HCT116 (cell line): ENCODE measurements around the gene C3orf20. TPM values are rescaled to one million over a fixed set of nuclear protein-coding genes. Genes with fewer than 3 reads are reported as not detected.

Experiments used
- ATAC-seq: fragments of 200-7000 bp; cut with Tn5 transposase; 2 replicates; pipeline ENCODE4 v1.9.1; 2020; ENCODE audit warnings: mild to moderate bottlenecking, moderate library complexity
- BruUV-seq: library from RNA; stranded (reverse); fragments of 400-500 nt; replicated peaks from 2 replicates; lab custom pipeline; 2021; lab: Mats Ljungman, UMichigan
- CTCF ChIA-PET: fragments of 300-600 bp; sonication (Branson Sonifier 250); formaldehyde crosslinking; loops from one replicate; lab custom pipeline; 2021; ENCODE audit warnings: antibody characterized with exemption; lab: Charles Lee
- POLR2A ChIA-PET: fragments of 300-600, 350-600 bp; sonication (Branson Sonifier 250); formaldehyde crosslinking; loops from one replicate; lab custom pipeline; 2021; ENCODE audit warnings: antibody characterized with exemption; lab: Charles Lee
- RAD21 ChIA-PET, 2 experiments: fragments of 300-600 bp; sonication (Branson Sonifier 250); formaldehyde crosslinking; loops; one replicate each; lab custom pipeline; 2023; ENCODE audit warnings: low total read pairs in 2 of 2; ENCODE audit not compliant: uncharacterized antibody in 2 of 2, unreplicated experiment in 2 of 2, low non-redundant PET in 1 of 2; lab: Charles Lee
- DNase-seq: peaks from one replicate; pipeline ENCODE4 v3.0.0-alpha.2; 2010; ENCODE audit warnings: low read depth, low spot score
- H2AFZ ChIP-seq: fragments of 200-600 bp; shearing (Covaris generic), sonication (generic); 2 replicates; pipeline ENCODE4 v1.6.1; 2017; ENCODE audit warnings: low read depth, mixed run types, mixed read lengths, antibody characterized with exemption, low read length; ENCODE audit not compliant: poor library complexity, severe bottlenecking
- H3K27ac ChIP-seq: 2 replicates; pipeline ENCODE4 v1.5.1; 2012; ENCODE audit warnings: low read depth, low read length
- H3K27me3 ChIP-seq: fragments of 200-600 bp; sonication (generic); 2 replicates; pipeline ENCODE4 v1.6.1; 2016; ENCODE audit warnings: mixed run types, low read length, mixed read lengths; ENCODE audit not compliant: insufficient read depth
- H3K36me3 ChIP-seq, 2 experiments: fragments of 200-500 bp in 1 of 2; fragments of 200-600 bp in 1 of 2; sonication (Bioruptor generic) in 1 of 2; sonication (generic) in 1 of 2; 2 replicates each; pipeline versions ENCODE4 v1.5.1 to v1.6.1; 2014 to 2016; ENCODE audit warnings: low read length in 2 of 2, inconsistent platforms in 1 of 2, mixed read lengths in 1 of 2, mixed run types in 1 of 2; ENCODE audit not compliant: insufficient read depth in 2 of 2, control insufficient read depth in 1 of 2
- H3K4me1 ChIP-seq, 2 experiments: fragments of 200-600 bp in 1 of 2; sonication (generic) in 1 of 2; 2 replicates each; pipeline versions ENCODE4 v1.5.1 to v1.6.1; 2012 to 2017; ENCODE audit warnings: low read length in 2 of 2, inconsistent platforms in 1 of 2, mild to moderate bottlenecking in 1 of 2, mixed read lengths in 1 of 2, mixed run types in 1 of 2, moderate library complexity in 1 of 2; ENCODE audit not compliant: insufficient read depth in 2 of 2, control insufficient read depth in 1 of 2
- H3K4me2 ChIP-seq: fragments of 200-600 bp; sonication (generic); 2 replicates; pipeline ENCODE4 v1.6.1; 2017; ENCODE audit warnings: mixed run types, low read length, mixed read lengths
- H3K4me3 ChIP-seq, 2 experiments: fragments of 200-600 bp in 1 of 2; sonication (generic) in 1 of 2; replicated peaks in 1 of 2; 2 replicates each; pipeline ENCODE4 v1.5.1; 2011 to 2016; ENCODE audit warnings: low read length in 2 of 2, control low read depth in 1 of 2, low read depth in 1 of 2, mild to moderate bottlenecking in 1 of 2, mixed read lengths in 1 of 2, mixed run types in 1 of 2
- H3K79me2 ChIP-seq: fragments of 200-600 bp; sonication (generic); 2 replicates; pipeline ENCODE4 v1.6.1; 2017; ENCODE audit warnings: mild to moderate bottlenecking, mixed run types, low read length, moderate library complexity, mixed read lengths; ENCODE audit not compliant: insufficient read depth
- H3K9ac ChIP-seq: fragments of 200-600 bp; sonication (generic); 2 replicates; pipeline ENCODE4 v1.6.1; 2016; ENCODE audit warnings: low read length, mixed read lengths
- H3K9me2 ChIP-seq: fragments of 200-600 bp; sonication (generic), shearing (Covaris generic); 2 replicates; pipeline ENCODE4 v1.6.1; 2017; ENCODE audit warnings: mixed run types, mild to moderate bottlenecking, moderate library complexity; ENCODE audit not compliant: insufficient read depth
- H3K9me3 ChIP-seq, 2 experiments: fragments of 200-500 bp in 1 of 2; fragments of 200-600 bp in 1 of 2; sonication (Bioruptor generic) in 1 of 2; sonication (generic) in 1 of 2; 2 replicates each; pipeline ENCODE4 v1.6.1; 2014 to 2017; ENCODE audit warnings: low read length in 2 of 2, mixed read lengths in 2 of 2, inconsistent platforms in 1 of 2, low read depth in 1 of 2, mild to moderate bottlenecking in 1 of 2, mixed run types in 1 of 2, moderate library complexity in 1 of 2; ENCODE audit not compliant: control insufficient read depth in 1 of 2, insufficient read depth in 1 of 2
- H4K20me1 ChIP-seq: fragments of 200-600 bp; sonication (generic), shearing (Covaris generic); 2 replicates; pipeline ENCODE4 v1.6.1; 2017; ENCODE audit warnings: mixed run types, mild to moderate bottlenecking, moderate library complexity; ENCODE audit not compliant: insufficient read depth
- CBX3 ChIP-seq: IDR thresholded peaks from 2 replicates; pipeline ENCODE4 v1.6.1; 2012; ENCODE audit warnings: low read depth
- CEBPB ChIP-seq: IDR thresholded peaks from 2 replicates; pipeline ENCODE4 v1.6.1; 2012; ENCODE audit warnings: low read depth
- CTCF ChIP-seq, 3 experiments: fragments of 200-600 bp in 1 of 3; sonication (generic) in 1 of 3; IDR thresholded peaks in 2 of 3; conservative IDR thresholded peaks in 1 of 3; 2 replicates each; pipeline ENCODE4 v1.5.1; 2012 to 2017; ENCODE audit warnings: low read depth in 2 of 3, low read length in 2 of 3, antibody characterized with exemption in 1 of 3, borderline replicate concordance in 1 of 3, control low read depth in 1 of 3, mild to moderate bottlenecking in 1 of 3, mixed read lengths in 1 of 3, mixed run types in 1 of 3, moderate library complexity in 1 of 3; ENCODE audit not compliant: insufficient read depth in 1 of 3
- ELF1 ChIP-seq: IDR thresholded peaks from 2 replicates; pipeline ENCODE4 v1.6.1; 2012; ENCODE audit warnings: low read depth, borderline replicate concordance
- EZH2 ChIP-seq: fragments of 200-600 bp; sonication (generic); IDR thresholded peaks from 2 replicates; pipeline ENCODE4 v1.6.1; 2017; ENCODE audit warnings: antibody characterized with exemption, mixed run types
- EZH2phosphoT487 ChIP-seq: fragments of 200-600 bp; IDR thresholded peaks from 2 replicates; pipeline ENCODE4 v1.6.1; 2018; ENCODE audit warnings: antibody characterized with exemption, borderline replicate concordance
- FOSL1 ChIP-seq: IDR thresholded peaks from 2 replicates; pipeline ENCODE4 v1.6.1; 2012; ENCODE audit warnings: low read depth
- JUND ChIP-seq: IDR thresholded peaks from 2 replicates; pipeline ENCODE4 v1.6.1; 2012
- POLR2A ChIP-seq: IDR thresholded peaks from 2 replicates; pipeline ENCODE4 v1.7.0; 2011; ENCODE audit warnings: borderline replicate concordance; ENCODE audit not compliant: insufficient read depth, insufficient read length; ENCODE audit errors: extremely low read depth
- POLR2AphosphoS5 ChIP-seq: IDR thresholded peaks from 2 replicates; pipeline ENCODE4 v1.6.1; 2011; ENCODE audit warnings: mild to moderate bottlenecking, low read depth, low read length, moderate library complexity
- RAD21 ChIP-seq: IDR thresholded peaks from 2 replicates; pipeline ENCODE4 v1.6.1; 2012; ENCODE audit warnings: low read depth, mild to moderate bottlenecking
- SIN3A ChIP-seq: IDR thresholded peaks from 2 replicates; pipeline ENCODE4 v1.6.1; 2012; ENCODE audit warnings: low read depth
- TCF7L2 ChIP-seq: IDR thresholded peaks from 2 replicates; pipeline ENCODE4 v1.7.0; 2011; ENCODE audit warnings: borderline replicate concordance, inconsistent platforms; ENCODE audit not compliant: insufficient read depth, insufficient read length; ENCODE audit errors: extremely low read depth
- YY1 ChIP-seq: IDR thresholded peaks from 2 replicates; pipeline ENCODE4 v1.6.1; 2011; ENCODE audit warnings: low read length, low read depth, moderate library complexity, mild to moderate bottlenecking; ENCODE audit not compliant: insufficient replicate concordance; ENCODE audit errors: extremely low read depth
- ZBTB33 ChIP-seq: IDR thresholded peaks from 2 replicates; pipeline ENCODE4 v1.6.1; 2011; ENCODE audit warnings: mild to moderate bottlenecking, low read length, moderate library complexity; ENCODE audit not compliant: insufficient replicate concordance; ENCODE audit errors: extremely low read depth
- ZFX ChIP-seq: fragments of 450-650 bp; IDR thresholded peaks from 2 replicates; pipeline ENCODE4 v1.6.1; 2017
- intact Hi-C: fragments of 100-400 bp; cut with micrococcal nuclease; formaldehyde crosslinking; loops from 2 replicates; pipeline ENCODE4 v1.10.0; 2022
- total RNA-seq: library from RNA; stranded (reverse); gene quantifications from one replicate; pipeline ENCODE4 v1.2.1, GENCODE V29; 2021; ENCODE audit not compliant: unreplicated experiment
- TF ChIP-seq, protein P1 (sequence below): IDR thresholded peaks from 2 replicates; pipeline ENCODE4 v1.6.1; 2012; ENCODE audit warnings: low read depth
- TF ChIP-seq, protein P2 (sequence below): IDR thresholded peaks from 2 replicates; pipeline ENCODE4 v1.6.1; 2012

The C3orf20 gene
- total RNA-seq, 1 experiment from 2014 or later: 0.20 TPM

- DNase-seq: no peak
- H3K27ac ChIP-seq: no peak overlapping the region
- RAD21 ChIA-PET: no interaction called here
- no peaks in the 10 kb centered on the region for H3K9me3 ChIP-seq
- TF ChIP-seq EZH2 (no peak), TCF7L2 (no peak), JUND (no peak), ZFX (no peak), RAD21 (no peak), CEBPB (no peak), SIN3A (no peak), FOSL1 (no peak), YY1 (no peak), CTCF (IDR thresholded peaks at IDR 0.05 in 2 of 3, conservative IDR thresholded peaks at IDR 0.05 in 1 of 3; ENCODE audit: borderline replicate concordance in 1 of 3, insufficient read depth in 1 of 3, low read depth in 2 of 3, low read length in 2 of 3) (no peak), POLR2A (no peak), EZH2phosphoT487 (no peak), CBX3 (no peak), ZBTB33 (no peak), ELF1 (no peak), POLR2AphosphoS5 (no peak)
- TF ChIP-seq, protein P1, sequence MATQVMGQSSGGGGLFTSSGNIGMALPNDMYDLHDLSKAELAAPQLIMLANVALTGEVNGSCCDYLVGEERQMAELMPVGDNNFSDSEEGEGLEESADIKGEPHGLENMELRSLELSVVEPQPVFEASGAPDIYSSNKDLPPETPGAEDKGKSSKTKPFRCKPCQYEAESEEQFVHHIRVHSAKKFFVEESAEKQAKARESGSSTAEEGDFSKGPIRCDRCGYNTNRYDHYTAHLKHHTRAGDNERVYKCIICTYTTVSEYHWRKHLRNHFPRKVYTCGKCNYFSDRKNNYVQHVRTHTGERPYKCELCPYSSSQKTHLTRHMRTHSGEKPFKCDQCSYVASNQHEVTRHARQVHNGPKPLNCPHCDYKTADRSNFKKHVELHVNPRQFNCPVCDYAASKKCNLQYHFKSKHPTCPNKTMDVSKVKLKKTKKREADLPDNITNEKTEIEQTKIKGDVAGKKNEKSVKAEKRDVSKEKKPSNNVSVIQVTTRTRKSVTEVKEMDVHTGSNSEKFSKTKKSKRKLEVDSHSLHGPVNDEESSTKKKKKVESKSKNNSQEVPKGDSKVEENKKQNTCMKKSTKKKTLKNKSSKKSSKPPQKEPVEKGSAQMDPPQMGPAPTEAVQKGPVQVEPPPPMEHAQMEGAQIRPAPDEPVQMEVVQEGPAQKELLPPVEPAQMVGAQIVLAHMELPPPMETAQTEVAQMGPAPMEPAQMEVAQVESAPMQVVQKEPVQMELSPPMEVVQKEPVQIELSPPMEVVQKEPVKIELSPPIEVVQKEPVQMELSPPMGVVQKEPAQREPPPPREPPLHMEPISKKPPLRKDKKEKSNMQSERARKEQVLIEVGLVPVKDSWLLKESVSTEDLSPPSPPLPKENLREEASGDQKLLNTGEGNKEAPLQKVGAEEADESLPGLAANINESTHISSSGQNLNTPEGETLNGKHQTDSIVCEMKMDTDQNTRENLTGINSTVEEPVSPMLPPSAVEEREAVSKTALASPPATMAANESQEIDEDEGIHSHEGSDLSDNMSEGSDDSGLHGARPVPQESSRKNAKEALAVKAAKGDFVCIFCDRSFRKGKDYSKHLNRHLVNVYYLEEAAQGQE: no peak
- TF ChIP-seq, protein P2, sequence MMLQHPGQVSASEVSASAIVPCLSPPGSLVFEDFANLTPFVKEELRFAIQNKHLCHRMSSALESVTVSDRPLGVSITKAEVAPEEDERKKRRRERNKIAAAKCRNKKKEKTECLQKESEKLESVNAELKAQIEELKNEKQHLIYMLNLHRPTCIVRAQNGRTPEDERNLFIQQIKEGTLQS: no peak
- TF ChIP-seq, all 23 proteins: peak for 0
- ATAC-seq: peak; percentile 48
- Histone ChIP-seq H3K27me3 (peaks cover 15% of the 10 kb centered on the region), H3K79me2 (no peaks in the 10 kb centered on the region), H3K4me3 (no peak overlapping the region), H3K4me2 (no peak overlapping the region), H3K36me3 (no peaks in the 10 kb centered on the region), H2AFZ (no peak overlapping the region), H3K9me2 (no peaks in the 10 kb centered on the region), H4K20me1 (no peaks in the 10 kb centered on the region), H3K9ac (no peak overlapping the region), H3K4me1 (no peaks in the 10 kb centered on the region)
- POLR2A ChIA-PET: no interaction called here
- CTCF ChIA-PET: interaction anchor here (0.6 kb wide), 1 partner anchor 40 kb away, joined by 3 read pairs; no protein-coding TSS in a partner anchor
- BruUV-seq: no TSS peak
- intact Hi-C loops: loop anchor here (1.0 kb wide), 1 partner anchor 148 kb away; no protein-coding TSS in a partner anchor
Observed at GRCh38 chr3:14633417-14633816, 41.5 kb upstream of the C3orf20 start.
